IPS DF 19.7 (cell line): ENCODE data around the gene TPSG1.
"Not testable (repeated sequence)": the region's sequence is repeated elsewhere in the genome, so short reads cannot be mapped to it uniquely, and the experiment has no call there.

Experiments used
- DNase-seq: peaks from one replicate; pipeline ENCODE4 v3.0.0-alpha.2; 2013; ENCODE audit warnings: low read depth, low spot score

Gene TPSG1

DNA sequence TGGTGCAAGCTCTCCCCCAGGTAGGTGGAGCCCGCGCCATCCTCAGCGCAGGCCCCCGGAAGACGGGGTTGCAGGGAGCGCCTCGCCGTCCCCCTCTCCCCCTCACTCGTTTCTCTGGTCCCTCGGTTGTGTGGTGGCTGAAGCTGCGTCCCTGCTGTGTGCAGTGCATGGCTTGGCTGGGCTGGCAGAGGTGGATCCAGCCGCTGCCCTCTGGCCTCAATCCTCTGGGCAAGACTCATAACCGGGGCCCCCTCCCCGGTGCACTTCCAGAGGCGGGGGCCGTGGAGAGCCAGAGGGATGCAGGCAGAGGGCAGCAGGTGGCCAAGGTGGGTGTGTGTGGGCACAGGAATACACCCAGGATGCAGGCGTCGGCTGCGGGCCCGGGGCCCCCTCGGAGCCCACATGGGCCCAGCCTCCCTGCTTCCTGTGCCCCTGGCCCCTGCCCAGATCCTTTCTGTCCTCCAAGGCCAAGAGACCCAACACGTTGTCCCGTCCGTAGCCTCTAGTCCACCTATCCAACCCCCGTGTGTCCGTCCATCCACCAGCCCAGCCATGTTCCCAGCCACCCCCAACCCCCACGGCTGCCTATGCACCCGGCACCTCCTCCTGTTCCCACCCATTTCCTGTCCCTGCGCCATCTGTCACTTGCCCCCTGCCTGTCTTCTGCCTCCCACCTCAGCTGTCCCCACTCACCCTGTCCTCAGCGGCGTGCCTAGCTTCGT is 9.3 kb downstream of the TPSG1 start:
- DNase-seq, result no peak

DNA sequence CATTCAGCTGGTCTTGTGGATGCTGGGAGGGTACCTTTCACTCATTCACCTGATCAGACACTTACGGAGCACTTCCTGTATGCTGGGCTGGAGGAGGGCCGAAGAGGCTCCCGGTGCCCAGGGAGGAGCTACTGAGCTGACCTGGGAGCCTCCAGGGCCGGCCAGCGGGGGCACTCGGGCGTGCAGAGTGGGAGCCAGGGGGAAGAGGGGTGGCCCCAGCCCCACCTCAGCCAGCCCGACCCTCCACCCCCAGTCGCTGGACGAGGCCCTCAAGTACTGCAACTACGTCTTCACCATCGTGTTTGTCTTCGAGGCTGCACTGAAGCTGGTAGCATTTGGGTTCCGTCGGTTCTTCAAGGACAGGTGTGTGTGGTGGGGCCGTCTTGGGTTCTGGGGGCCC is 10.3 kb downstream of the TPSG1 start:
- DNase-seq, result no peak

- no peak for DNase-seq
These were observed 11.2 kb downstream of the TPSG1 start for GRCh38 chr16:1213796-1214372.

DNA sequence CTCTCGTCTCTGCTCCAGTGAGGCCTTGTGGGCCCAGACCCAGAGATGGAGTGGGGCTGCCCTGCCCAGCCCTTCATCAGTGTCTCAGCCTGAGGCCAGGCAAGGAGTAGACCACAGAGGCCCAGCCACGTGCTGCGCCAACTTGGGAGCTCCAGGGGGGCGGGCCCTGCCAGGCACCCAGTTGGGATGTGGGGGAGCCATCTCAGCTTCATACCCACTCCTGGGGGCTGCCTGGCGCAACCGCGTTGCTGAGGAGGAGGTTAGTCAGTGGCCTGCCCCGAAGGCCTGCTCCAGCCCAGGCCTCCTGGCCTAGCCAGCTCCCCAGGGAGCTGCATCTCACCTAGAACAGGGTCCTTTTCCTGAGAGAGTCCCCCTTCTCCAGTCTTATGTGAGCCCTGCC is 11.8 kb downstream of the TPSG1 start:
- no peak for DNase-seq

DNA sequence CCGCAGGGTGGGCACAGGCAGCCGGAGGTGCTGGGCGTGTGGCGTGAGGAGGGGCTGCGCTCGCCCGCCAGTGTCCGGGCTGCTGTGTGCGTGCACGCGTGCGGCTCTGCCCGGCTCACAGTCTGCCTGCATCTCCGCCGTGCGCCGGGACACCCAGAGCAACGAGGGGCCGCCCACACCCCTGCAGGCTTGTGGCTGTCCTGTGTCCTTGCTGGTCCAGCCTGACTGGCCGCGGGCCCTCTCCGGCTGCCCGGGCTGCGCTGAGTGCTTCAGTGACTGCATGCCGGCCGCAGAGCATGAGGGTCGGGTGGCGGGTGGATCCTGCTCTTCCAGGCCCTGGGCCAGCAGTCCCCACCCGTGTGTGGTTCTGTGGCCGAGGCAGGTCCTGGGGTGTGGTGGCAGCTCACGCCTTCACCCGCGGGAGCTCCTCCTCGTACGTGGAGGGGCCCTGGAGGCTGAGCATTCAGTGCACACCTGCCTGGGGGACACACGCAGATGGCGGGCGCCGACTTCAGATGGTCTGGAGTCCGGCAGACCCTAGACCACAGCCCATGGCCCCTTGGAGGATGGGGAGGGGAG is 12.4 kb downstream of the TPSG1 start:
- no peak for DNase-seq

GRCh38 chr16:1211451-1212268 is 13.4 kb downstream of the TPSG1 start:
- no peak for DNase-seq

DNA sequence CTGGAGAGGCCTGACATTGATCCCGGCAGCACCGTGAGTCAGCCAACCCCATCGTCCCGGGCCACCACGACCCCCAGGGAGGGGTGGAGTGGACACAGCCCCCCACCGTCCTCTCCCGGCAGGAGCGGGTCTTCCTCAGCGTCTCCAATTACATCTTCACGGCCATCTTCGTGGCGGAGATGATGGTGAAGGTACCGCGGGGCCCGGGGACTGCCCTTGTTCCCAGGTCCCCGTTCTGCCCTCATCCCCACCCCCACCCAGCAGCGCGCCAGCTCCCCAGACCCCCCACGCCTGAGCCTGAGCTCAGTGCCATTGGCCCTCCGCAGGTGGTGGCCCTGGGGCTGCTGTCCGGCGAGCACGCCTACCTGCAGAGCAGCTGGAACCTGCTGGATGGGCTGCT is 14.6 kb downstream of the TPSG1 start:
- no peak for DNase-seq

DNA sequence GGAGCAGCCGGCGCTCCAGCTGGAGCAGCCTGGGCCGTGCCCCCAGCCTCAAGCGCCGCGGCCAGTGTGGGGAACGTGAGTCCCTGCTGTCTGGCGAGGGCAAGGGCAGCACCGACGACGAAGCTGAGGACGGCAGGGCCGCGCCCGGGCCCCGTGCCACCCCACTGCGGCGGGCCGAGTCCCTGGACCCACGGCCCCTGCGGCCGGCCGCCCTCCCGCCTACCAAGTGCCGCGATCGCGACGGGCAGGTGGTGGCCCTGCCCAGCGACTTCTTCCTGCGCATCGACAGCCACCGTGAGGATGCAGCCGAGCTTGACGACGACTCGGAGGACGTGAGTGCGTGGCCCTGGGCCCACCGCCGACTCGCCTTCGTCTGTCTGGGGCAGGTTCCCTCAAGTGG is 16.0 kb downstream of the TPSG1 start:
- no peak for DNase-seq

- no peak for DNase-seq
These were observed 16.7 kb downstream of the TPSG1 start for GRCh38 chr16:1208239-1208830.

GRCh38 chr16:1206786-1207185 is 18.3 kb downstream of the TPSG1 start:
- no peak for DNase-seq

DNA sequence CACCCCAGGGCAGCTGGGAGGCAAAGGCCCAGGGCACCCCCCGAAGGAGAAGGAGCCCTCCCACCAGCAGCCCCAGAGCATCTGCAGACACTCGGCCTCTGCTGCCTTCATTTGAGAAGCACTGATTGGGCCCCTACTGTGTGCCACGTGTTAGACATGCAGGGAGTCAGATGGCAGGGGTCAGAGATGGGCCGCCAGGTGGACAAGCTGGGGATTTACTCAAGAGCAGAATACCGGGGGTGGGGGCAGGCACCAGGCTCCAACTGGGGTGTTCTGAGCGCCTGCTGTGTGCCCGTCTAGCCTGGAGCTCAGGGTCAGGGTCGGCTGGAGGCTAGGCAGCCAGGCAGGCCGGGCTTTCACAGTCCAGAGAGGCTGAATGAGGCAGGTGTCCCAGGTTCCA is 18.7 kb downstream of the TPSG1 start:
- no peak for DNase-seq

GRCh38 chr16:1204933-1205332 is 20.1 kb downstream of the TPSG1 start:
- DNase-seq, result no peak

DNA sequence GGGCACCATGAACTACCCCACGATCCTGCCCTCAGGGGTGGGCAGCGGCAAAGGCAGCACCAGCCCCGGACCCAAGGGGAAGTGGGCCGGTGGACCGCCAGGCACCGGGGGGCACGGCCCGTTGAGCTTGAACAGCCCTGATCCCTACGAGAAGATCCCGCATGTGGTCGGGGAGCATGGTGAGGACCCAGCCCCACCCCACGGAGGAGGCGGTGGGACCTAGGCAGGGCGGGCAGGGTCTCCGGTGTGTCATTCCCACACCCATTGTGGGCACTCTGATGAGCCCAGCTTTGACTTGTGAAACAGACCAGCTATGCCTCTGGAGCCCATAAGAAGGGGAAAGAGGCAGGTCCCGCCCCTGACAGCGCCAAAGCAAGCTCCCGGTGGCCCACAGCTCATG is 22.8 kb downstream of the TPSG1 start:
- DNase-seq, result no peak

DNA sequence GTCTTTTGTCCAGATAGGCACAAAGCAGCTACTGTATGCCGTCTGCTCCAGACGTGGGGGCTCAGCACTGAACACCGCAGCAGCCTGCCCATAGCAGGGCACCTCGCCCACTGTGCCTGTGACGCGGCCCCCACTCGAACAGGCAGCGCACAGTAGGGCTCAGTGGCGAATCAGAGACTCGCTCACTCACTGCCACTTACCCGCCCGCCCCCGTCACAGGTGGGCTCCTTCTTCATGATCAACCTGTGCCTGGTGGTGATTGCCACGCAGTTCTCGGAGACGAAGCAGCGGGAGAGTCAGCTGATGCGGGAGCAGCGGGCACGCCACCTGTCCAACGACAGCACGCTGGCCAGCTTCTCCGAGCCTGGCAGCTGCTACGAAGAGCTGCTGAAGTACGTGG is 23.6 kb downstream of the TPSG1 start:
- DNase-seq, result no peak

GRCh38 chr16:1200014-1200627 is 24.9 kb downstream of the TPSG1 start:
- no peak for DNase-seq

- DNase-seq, result no peak
These were observed 25.6 kb downstream of the TPSG1 start for GRCh38 chr16:1199347-1200013.

DNA sequence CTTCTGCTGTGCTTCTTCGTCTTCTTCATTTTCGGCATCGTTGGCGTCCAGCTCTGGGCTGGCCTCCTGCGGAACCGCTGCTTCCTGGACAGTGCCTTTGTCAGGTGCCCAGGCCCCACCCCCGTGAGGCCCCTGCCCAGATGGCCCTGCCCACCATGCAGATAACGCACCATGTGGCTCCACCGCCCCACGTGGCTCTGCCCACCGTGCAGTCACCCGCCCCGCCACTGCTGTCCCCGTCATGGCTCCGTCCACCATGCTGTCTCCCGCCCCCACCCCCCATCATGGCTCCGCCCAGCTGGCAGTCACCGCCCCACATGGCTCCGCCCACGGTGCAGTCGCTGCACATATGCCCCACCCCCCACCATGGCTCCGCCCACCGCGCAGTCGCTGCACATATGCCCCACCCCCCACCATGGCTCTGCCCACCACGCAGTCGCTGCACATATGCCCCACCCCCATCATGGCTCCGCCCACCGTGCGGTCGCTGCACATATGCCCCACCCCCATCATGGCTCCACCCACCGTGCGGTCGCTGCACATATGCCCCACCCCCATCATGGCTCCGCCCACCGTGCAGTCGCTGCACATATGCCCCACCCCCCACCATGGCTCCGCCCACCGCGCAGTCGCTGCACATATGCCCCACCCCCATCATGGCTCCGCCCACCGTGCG is 26.3 kb downstream of the TPSG1 start:
- not testable (repeated sequence) for DNase-seq

- DNase-seq, result no peak
These were observed 26.9 kb downstream of the TPSG1 start for GRCh38 chr16:1198194-1198593.

- DNase-seq, result no peak
These were observed 27.7 kb downstream of the TPSG1 start for GRCh38 chr16:1197237-1197866.

- DNase-seq, result no peak
These were observed 28.6 kb downstream of the TPSG1 start for GRCh38 chr16:1196494-1196893.
